Measurements from ENCODE around the gene SLC38A9.

Gene SLC38A9

GRCh38 chr5:55650386-55650785 lies 61.7 kb downstream of the SLC38A9 start:
- no peak for DNase-seq (ENCODE audit: low read depth)

DNA sequence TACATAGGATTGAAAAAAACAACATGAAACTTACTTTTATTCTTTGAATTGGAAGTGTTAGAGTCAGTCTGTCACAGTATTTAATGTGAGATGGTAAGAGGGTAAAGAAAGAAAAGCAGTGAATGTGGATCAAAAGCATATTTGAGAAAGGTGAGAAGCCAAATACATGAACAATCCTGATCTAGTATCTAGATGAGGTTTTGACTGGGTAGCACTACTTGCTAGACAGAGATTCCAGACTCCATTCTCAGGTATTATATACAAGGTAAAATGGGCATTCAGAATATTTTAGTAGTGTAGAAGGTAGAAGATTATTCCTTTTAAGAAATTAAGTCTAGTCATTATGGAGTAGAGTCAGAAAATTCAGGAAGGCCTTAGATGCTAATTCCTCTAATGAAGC lies 62.2 kb downstream of the SLC38A9 start:
- no peak for DNase-seq (ENCODE audit: low read depth)

DNA sequence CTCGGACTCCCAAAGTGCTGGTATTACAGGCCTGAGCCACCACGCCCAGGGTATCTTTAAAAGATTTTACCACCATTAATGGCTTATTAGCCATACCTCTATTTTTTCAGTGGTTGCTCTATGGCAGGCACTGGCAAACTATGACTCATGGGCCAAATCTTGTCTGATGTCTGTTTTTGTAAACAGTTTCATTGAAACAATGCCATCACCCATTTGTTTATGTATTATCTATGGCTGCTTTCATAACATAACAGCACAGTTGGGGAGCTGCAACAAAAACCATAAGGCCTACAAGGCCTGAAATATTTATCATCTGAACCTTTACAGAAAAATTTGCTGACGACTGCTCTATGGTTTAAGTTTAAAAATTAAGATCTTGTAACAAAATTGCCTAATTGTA lies 66.8 kb downstream of the SLC38A9 start:
- no peak for DNase-seq (ENCODE audit: low read depth)

DNA sequence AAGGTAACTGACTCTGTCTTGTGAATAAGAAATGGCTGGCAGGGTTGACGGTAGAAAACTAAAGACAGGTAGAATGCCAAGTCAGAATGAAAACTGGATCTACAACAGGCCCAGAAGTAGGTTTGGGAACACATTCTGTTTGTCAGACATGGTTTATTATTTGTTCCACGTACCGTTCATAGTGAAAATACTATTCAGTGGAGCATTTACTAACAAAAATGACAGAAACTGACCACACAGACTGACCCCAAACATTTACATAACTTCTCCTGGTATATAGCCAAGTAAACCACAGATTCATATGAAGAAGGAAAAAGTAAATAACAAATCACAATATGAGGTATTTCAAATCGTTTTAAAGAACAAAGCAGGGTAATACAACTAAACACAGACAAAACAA lies 73.7 kb downstream of the SLC38A9 start:
- no peak for DNase-seq (ENCODE audit: low read depth)

GRCh38 chr5:55638051-55638450 lies 74.1 kb downstream of the SLC38A9 start:
- DNase-seq (ENCODE audit: low read depth) = no peak

DNA sequence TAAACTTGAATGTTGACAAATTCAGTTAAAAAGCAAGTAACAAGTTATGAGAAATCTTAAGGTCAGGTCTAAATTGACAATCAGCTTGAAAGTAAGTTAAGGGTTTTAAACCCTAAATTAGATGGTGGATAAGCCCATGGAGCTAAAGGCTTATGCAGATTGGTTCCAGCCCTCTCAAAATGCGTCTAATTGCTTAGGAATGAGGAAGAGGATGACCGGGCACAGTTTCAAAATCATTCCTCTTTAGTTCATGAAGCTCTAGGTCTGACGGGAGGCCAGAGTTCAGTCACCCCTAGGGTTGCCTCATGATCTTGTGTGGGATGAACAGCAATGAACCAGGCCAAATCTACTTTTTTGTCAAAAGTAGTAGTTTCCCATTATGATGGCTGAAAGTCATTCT lies 75.4 kb downstream of the SLC38A9 start:
- DNase-seq (ENCODE audit: low read depth) = no peak

DNA sequence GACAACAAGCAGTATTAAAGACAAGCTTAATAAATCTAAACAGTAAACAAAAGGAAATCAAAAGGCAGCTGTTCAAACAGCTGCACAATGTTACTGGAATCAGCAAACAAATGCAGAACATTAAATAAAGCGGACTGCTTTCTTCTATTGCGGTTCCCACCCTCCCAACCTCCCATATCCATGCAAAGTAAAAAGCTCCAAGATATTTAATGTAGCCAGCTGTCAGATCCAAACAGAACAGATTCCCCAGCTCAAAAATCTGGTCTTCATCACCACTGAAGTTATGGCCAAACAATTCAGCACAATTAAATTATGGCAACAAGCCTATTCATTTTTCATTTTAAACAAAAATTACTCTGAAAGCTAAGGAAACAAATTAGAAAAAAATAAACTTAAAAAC lies 75.9 kb downstream of the SLC38A9 start:
- DNase-seq (ENCODE audit: low read depth) = no peak

GRCh38 chr5:55634866-55635265 lies 77.3 kb downstream of the SLC38A9 start:
- no peak for DNase-seq (ENCODE audit: low read depth)

- DNase-seq (ENCODE audit: low read depth) = no peak
Measured at GRCh38 chr5:55634209-55634805, 77.8 kb downstream of the SLC38A9 start.

DNA sequence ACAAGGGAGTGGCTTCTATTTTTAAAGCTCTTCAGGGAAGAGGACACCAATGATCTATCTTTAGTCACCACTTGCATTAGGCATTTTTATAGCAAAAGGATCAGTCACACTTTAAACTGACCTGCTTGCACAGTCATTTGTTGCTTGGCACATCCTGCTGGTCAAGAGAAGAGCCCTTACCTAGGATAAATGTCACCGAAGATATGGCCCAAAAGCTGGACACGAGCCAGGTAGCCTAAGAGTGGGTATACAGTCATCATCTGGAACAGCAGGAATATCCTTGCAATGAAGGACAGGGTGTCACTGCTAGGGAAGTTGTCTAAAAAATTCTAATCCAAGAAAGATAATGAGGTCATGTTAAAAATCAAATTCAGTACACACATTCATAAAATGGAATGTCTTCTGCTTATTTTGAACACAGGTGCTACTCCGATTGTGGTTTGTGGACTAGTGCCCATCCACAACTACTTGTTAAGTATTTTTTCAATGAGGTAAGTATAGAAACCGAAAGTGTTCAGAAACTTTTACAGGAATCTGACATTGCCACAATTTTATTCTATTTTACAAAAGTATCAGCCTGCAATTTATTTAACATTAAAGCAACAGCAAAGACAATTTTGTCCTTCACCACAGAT lies 78.4 kb downstream of the SLC38A9 start:
- DNase-seq (ENCODE audit: low read depth) = no peak

DNA sequence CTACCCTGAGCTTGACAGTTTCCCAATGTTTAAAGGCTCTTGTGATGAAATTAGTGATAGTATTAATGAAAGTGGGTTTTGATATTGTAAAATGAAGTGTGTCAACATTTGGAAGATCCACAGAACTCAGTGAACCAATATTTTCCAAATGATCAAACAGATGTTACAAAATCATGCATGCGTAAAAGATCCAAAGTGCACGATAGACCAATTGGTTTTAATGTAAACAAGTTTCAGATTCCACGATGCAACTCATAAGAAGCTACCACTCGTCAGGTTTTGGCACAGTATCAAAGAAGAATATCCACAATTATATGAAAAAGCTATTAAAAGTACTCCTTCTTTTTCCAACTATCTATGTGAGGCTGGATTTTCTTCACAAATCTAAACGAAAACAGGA lies 82.3 kb downstream of the SLC38A9 start:
- no peak for DNase-seq (ENCODE audit: low read depth)

DNA sequence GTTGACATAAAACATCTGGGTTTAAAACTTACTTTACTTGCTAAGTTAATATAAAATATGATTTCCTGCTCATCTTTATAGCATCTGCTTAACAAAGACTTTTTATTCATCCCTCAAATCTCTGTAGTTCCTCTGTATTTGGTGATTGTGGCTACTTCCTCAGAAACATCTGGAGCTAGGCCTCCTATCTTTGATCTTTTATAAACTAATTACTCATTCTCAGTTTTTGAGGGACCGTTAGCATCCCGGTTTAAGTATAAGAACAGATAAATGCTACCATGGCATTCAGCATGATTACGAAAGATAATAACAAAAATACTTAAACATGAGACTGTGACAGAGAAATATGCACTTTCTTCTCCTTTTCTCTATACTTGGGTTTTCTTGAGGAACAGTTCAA lies 85.3 kb downstream of the SLC38A9 start:
- no peak for DNase-seq (ENCODE audit: low read depth)

- DNase-seq (ENCODE audit: low read depth) = no peak
Measured at GRCh38 chr5:55625913-55626312, 86.2 kb downstream of the SLC38A9 start.

GRCh38 chr5:55625589-55625909 lies 86.6 kb downstream of the SLC38A9 start:
- DNase-seq (ENCODE audit: low read depth) = no peak

- no peak for DNase-seq (ENCODE audit: low read depth)
Measured at GRCh38 chr5:55624841-55625588, 87.1 kb downstream of the SLC38A9 start.

- DNase-seq (ENCODE audit: low read depth) = no peak
Measured at GRCh38 chr5:55623789-55624188, 88.3 kb downstream of the SLC38A9 start.

DNA sequence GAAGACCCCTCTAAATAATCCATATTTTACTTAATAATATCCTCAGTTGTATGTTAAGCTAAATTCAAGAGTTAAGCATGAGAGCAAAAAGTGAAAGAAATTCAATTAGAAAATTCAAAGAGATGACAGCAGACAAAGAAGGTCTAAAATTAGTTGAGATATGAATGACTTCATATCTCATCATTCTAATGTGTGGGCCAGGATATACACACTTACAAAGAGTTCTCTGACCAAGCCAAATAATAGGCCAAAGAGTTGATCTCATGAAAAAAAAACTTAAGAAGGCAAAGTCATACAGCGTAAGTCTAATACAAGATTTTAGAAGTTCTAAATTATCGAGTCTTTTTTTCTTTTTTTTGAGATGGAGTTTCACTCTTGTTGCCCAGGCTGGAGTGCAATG lies 89.7 kb downstream of the SLC38A9 start:
- no peak for DNase-seq (ENCODE audit: low read depth)

DNA sequence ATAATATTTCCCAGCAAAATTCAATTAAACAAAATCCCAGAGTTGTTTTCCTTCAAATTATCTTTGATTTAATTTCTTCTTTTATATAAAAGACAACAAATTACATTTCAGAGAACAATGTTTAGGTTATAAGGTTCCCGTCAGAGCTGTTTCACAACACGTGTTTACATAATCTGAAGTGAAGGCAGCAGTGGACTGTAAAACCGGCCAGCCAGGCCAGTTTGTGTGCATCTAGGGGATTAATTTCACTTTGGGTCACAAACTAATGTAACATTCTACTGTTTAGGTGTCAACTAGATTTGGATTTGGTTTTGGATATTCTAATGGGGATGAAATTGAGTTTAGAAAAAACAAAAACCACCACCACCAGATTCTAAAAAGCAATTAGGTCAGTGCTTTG lies 90.9 kb downstream of the SLC38A9 start:
- DNase-seq (ENCODE audit: low read depth) = no peak

DNA sequence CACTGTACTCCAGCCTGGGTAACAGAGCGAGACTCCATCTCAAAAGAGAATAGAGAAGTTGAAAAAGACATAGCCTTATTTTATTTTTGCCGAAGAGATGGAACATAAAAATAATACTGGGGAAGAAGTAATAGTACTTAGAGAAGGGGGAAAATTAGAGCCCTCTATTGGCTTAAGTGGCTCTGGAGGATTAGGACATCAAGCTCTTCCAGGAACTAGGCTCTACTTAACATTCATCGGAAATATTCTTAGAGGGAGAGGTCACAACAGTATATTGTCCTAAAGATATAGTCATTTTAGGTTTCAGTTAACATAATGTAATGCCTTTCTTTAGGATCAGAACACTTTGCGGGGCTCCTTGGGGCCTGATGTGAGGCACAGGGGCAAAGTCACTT lies 91.4 kb downstream of the SLC38A9 start:
- DNase-seq (ENCODE audit: low read depth) = no peak

DNA sequence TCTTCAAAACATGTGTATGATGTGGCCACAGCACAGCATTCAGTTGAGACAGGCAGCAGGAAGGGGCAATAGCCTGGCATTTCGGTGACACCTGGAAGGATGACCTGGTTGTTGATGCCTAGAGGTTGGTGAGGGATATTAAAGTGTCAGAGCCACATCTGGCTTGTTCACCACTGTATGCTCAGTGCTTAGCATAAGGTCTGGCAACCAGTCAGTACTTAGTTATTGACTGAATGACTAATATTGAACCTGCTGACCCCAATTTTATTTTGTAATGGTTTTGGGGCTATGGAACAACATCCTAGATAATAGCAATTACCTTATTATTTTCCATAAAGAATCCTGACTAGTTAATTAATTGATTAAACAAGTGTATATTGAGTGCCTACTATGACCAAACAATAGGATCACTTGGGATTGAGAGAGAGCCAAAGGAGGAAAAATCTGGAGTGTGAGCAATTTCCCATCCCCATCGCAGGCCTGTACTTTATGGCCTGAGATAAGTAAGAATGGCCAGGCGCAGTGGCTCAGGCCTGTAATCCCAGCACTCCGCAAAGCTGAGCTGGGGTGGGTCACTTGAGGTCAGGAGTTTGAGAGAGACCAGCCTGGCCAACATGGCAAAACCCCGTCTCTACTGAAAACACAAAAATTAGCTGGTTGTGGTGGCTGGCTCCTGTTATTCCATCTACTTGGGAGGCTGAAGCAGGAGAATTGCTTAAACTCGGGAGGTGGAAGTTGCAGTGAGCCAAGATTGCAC lies 91.9 kb downstream of the SLC38A9 start:
- DNase-seq (ENCODE audit: low read depth) = no peak

DNA sequence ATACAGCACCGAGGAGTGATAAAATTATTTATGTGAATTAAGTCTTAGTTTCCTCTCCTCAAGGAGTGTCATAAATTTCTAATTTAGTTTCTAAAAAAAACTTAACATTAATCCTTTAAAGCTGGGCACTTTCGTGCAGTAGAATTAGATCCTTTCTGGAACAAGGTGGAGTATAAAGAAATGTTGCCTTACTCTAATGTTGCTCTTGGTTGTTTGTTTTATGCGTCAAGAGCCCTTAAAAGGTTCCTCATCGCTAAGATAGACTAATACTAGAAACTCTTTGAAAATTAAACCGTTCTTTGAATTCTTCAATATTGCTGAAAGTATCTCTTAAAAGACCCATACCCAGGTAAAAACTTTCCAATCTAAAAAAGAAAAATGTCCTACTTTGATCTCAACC lies 93.8 kb downstream of the SLC38A9 start:
- no peak for DNase-seq (ENCODE audit: low read depth)

- no peak for DNase-seq (ENCODE audit: low read depth)
Measured at GRCh38 chr5:55613112-55613868, 98.8 kb downstream of the SLC38A9 start.
